Peyer's patch (tissue), 4 donors: Measurements from ENCODE around the gene PTPDC1. TPM values are rescaled to one million over a fixed set of nuclear protein-coding genes. Genes with fewer than 3 reads are reported as not detected.

ENCODE experiments used
- DNase-seq, 3 donors: peaks; one replicate each; pipeline ENCODE4 v3.0.0-alpha.2; 2017 to 2019
- H3K27ac ChIP-seq, 4 donors: fragments of 200-600 bp; sonication (generic); one replicate each; pipeline ENCODE4 v1.5.1; 2016 to 2019
- H3K27me3 ChIP-seq, 2 donors: fragments of 200-600 bp; sonication (generic); one replicate each; pipeline ENCODE4 v1.5.1; 2019
- H3K36me3 ChIP-seq, 3 donors: fragments of 200-600 bp; sonication (generic); one replicate each; pipeline ENCODE4 v1.5.1; 2016 to 2019
- H3K4me1 ChIP-seq, 4 donors: fragments of 200-600 bp; sonication (generic); one replicate each; pipeline ENCODE4 v1.5.1; 2016 to 2019
- H3K4me3 ChIP-seq, 4 donors: fragments of 200-600 bp; sonication (generic); 1 replicate in 3 of 4; 2 replicates in 1 of 4; pipeline ENCODE4 v1.5.1; 2016 to 2019; ENCODE audit warnings: mild to moderate bottlenecking in 1 of 4
- H3K9me3 ChIP-seq, 4 donors: fragments of 200-600 bp; sonication (generic); one replicate each; pipeline ENCODE4 v1.5.1; 2016 to 2019; ENCODE audit warnings: mild to moderate bottlenecking in 1 of 4
- POLR2A ChIP-seq, 2 donors: fragments of 450-650 bp; IDR thresholded peaks; one replicate each; pipeline ENCODE4 v1.5.1; 2017; ENCODE audit warnings: antibody characterized with exemption in 2 of 2, mild to moderate bottlenecking in 2 of 2, moderate library complexity in 2 of 2
- total RNA-seq, 4 donors: library from RNA; depleted of rRNA; stranded (reverse); fragments of >200 nt; gene quantifications; one replicate each; pipeline ENCODE4 v1.1.0, GENCODE V29; 2016
- TF ChIP-seq, protein P1 (sequence below), 6 experiments: fragments of 450-650 bp in 4 of 6; fragments of 200-600 bp in 2 of 6; sonication (generic) in 1 of 6; IDR thresholded peaks; one replicate each; pipeline ENCODE4 v1.5.1; 2017 to 2019; ENCODE audit warnings: antibody characterized with exemption in 6 of 6, mild to moderate bottlenecking in 3 of 6, moderate library complexity in 1 of 6

The PTPDC1 gene, protein sequence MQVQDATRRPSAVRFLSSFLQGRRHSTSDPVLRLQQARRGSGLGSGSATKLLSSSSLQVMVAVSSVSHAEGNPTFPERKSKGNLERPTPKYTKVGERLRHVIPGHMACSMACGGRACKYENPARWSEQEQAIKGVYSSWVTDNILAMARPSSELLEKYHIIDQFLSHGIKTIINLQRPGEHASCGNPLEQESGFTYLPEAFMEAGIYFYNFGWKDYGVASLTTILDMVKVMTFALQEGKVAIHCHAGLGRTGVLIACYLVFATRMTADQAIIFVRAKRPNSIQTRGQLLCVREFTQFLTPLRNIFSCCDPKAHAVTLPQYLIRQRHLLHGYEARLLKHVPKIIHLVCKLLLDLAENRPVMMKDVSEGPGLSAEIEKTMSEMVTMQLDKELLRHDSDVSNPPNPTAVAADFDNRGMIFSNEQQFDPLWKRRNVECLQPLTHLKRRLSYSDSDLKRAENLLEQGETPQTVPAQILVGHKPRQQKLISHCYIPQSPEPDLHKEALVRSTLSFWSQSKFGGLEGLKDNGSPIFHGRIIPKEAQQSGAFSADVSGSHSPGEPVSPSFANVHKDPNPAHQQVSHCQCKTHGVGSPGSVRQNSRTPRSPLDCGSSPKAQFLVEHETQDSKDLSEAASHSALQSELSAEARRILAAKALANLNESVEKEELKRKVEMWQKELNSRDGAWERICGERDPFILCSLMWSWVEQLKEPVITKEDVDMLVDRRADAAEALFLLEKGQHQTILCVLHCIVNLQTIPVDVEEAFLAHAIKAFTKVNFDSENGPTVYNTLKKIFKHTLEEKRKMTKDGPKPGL
- total RNA-seq: 10 to 100 TPM in 2 of 4 donors, 1 to 10 TPM in 2; 7.2 to 15.7 (median 9.4) TPM

DNA sequence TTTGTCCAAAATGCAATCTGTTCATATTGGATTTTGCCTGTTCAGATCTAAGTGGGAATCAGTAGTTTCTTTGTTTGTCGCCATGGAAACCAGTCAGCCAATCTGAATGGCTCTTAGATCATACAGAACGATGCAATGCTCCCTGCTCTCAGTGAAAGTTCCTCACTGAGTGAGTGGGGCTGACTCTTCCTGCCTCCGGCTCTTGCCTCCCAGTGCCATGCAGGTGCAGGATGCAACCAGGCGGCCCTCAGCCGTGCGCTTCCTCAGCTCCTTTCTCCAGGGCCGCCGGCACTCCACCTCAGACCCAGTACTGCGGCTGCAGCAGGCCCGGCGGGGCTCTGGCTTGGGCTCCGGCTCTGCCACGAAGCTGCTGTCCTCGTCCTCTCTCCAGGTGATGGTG is at the start of gene PTPDC1:
Gene PTPDC1, plus strand, starts transcription at position 151 of the 400 bp plus-strand sequence. Its CDS starts 67 bp downstream, at position 218.
- no peaks in the 10 kb centered on the region for H3K9me3 ChIP-seq
- no peak for DNase-seq
- no peak within 1 kb of the TSS for H3K4me3 ChIP-seq
- H3K36me3 ChIP-seq: no peaks in the 10 kb centered on the region
- H3K27me3 ChIP-seq: no peaks in the 10 kb centered on the region
- H3K4me1 ChIP-seq: no peaks in the 10 kb centered on the region
- TF ChIP-seq POLR2A (IDR thresholded peaks at IDR 0.05): no peak
- TF ChIP-seq, protein P1, sequence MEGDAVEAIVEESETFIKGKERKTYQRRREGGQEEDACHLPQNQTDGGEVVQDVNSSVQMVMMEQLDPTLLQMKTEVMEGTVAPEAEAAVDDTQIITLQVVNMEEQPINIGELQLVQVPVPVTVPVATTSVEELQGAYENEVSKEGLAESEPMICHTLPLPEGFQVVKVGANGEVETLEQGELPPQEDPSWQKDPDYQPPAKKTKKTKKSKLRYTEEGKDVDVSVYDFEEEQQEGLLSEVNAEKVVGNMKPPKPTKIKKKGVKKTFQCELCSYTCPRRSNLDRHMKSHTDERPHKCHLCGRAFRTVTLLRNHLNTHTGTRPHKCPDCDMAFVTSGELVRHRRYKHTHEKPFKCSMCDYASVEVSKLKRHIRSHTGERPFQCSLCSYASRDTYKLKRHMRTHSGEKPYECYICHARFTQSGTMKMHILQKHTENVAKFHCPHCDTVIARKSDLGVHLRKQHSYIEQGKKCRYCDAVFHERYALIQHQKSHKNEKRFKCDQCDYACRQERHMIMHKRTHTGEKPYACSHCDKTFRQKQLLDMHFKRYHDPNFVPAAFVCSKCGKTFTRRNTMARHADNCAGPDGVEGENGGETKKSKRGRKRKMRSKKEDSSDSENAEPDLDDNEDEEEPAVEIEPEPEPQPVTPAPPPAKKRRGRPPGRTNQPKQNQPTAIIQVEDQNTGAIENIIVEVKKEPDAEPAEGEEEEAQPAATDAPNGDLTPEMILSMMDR (IDR thresholded peaks at IDR 0.05): no peak
- H3K27ac ChIP-seq: no peak within 1 kb of the TSS

GRCh38 chr9:94034511-94034910 is 49.8 kb upstream of the PTPDC1 start:
- no peaks in the 10 kb centered on the region for H3K4me1 ChIP-seq
- TF ChIP-seq POLR2A (IDR thresholded peaks at IDR 0.05): no peak
- TF ChIP-seq, protein P1 (IDR thresholded peaks at IDR 0.05): no peak
- no peak overlapping the region for H3K27ac ChIP-seq
- no peaks in the 10 kb centered on the region for H3K36me3 ChIP-seq
- H3K27me3 ChIP-seq: no peaks in the 10 kb centered on the region
- no peak overlapping the region for H3K4me3 ChIP-seq
- DNase-seq: no peak
- H3K9me3 ChIP-seq: no peaks in the 10 kb centered on the region

GRCh38 chr9:94039786-94040185 is 44.5 kb upstream of the PTPDC1 start:
- Histone ChIP-seq H3K4me3 (no peak overlapping the region), H3K4me1 (no peaks in the 10 kb centered on the region), H3K9me3 (no peaks in the 10 kb centered on the region), H3K27ac (no peak overlapping the region), H3K27me3 (no peaks in the 10 kb centered on the region), H3K36me3 (no peaks in the 10 kb centered on the region)
- no peak for TF ChIP-seq POLR2A (IDR thresholded peaks at IDR 0.05)
- TF ChIP-seq, protein P1 (IDR thresholded peaks at IDR 0.05): no peak
- DNase-seq: no peak

GRCh38 chr9:94042516-94043360 is 41.5 kb upstream of the PTPDC1 start:
- no peak overlapping the region for H3K27ac ChIP-seq
- H3K36me3 ChIP-seq: no peaks in the 10 kb centered on the region
- TF ChIP-seq POLR2A (IDR thresholded peaks at IDR 0.05): no peak
- TF ChIP-seq, protein P1 (IDR thresholded peaks at IDR 0.05): no peak
- H3K4me3 ChIP-seq: no peak overlapping the region
- DNase-seq: no peak
- H3K9me3 ChIP-seq: no peaks in the 10 kb centered on the region
- no peaks in the 10 kb centered on the region for H3K4me1 ChIP-seq
- H3K27me3 ChIP-seq: no peaks in the 10 kb centered on the region

DNA sequence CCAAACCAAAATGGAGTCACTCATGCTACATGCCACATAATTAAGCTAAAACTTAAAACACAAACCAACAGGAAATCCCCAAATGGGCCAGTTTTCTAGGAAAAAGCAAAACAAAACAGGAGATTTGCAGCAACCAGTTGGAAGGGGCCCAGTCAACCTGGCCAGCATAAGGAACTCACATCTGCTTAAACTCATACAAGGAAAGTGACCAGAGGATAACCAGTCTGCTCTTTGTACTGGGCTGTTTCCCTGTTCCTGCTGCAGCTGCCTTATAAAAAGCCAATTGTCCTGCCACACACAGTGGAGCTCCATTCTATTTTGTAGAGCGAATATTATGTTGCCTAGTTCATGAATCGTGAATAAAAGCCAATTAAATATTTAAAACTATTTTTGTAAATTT is 29.5 kb upstream of the PTPDC1 start:
- H3K27ac ChIP-seq: no peak overlapping the region
- no peak for DNase-seq
- no peaks in the 10 kb centered on the region for H3K27me3 ChIP-seq
- no peak for TF ChIP-seq POLR2A (IDR thresholded peaks at IDR 0.05)
- TF ChIP-seq, protein P1 (IDR thresholded peaks at IDR 0.05): no peak
- H3K4me1 ChIP-seq: no peaks in the 10 kb centered on the region
- no peak overlapping the region for H3K4me3 ChIP-seq
- no peaks in the 10 kb centered on the region for H3K36me3 ChIP-seq
- H3K9me3 ChIP-seq: peaks cover 0 to 8% (median 0%) of the 10 kb centered on the region in 4 donors
